ENCODE measurements around the gene IRF2BP2.

The IRF2BP2 gene

DNA sequence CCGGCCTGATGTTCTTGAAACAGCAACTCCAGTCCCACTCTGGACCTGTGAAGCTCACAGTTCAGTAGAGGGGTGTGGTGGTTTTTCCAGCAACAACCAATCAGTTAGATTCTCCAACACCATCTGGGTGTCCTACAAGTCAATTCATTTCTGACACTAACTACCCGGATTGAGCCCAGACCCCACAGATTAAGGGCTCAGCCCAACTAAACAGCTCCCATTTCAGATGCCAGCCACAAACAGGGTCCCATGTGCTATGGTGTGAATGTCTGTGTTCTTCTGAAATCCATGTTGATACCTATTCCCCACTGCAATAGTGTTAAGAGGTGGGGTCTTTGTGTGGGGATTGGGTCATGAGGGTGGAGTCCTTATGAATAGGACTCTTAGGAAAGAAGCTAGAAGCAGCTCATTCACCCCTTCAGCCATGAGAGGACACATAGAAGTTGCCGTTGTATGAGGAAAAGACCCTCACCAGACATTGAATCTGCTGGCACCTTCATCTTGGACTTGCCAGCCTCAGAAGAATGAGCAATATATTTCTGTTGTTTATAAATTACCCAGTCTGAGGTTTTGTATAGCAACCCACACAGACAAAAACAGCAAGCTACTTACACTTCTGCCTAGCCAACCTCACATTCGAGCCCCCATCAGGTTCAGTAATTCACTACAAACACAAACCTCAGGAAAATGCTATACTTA lies 53.6 kb downstream of the IRF2BP2 start:
- no peak for DNase-seq (ENCODE audit: low read depth)

DNA sequence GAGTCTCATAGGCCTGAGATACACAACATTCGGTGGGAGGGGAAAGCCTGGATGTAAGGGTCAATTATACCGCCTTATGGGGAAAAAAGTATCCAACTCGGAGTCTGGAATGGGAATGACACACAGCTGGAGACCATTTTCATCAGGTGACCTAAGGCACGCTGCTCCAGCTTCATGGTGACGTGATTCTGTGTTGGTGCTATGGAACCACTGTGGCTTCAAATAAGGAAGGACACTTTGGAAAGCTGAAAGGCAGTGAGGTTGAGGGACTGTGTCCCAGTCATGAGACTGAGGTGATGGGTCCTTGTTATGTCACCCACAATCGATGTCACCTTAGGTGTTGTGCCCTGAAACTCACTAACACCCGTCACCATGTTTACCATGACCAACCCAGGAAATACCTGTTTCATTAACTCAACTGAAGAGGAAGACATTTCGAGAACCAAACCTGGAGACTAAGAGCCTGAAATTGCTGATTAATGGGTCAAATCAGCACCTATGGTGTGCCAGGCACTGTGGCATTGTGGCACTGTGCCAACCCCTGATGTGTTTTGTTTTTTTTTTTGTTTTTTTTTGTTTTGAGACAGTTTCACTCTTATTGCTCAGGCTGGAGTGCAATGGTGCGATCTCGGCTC lies 54.5 kb downstream of the IRF2BP2 start:
- no peak for DNase-seq (ENCODE audit: low read depth)

DNA sequence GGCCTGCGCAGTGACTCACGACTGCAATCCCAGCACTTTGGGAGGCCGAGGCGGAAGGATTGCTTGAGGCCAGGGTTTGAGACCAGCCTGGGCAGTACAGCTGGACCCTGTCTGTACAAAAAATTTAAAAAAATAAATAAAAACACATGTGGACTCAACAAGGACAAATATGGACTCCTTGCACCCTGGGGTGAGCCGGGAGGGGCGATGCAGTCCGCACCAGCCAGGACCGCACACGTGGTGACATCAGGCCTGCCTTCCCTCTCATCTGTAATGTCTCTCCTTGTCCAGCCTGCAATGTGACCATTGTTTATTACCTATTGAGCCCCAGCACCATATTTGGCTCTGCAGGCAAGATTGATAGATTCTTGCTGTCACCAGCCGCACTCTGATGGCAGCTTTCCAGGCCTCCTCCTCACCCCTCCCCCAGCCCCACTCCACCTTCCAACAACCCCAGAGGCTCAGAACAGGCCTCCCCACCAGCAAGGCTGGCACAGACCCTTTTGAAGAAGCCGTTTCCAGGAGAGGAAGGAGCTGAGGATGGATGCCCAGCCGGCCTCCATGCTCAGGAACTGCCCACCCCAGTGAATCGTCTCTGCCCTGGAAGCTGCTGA lies 55.2 kb downstream of the IRF2BP2 start:
- DNase-seq (ENCODE audit: low read depth) = no peak
